SK-N-SH (cell line): ENCODE results near the gene AQP3.

Experiments
- CTCF ChIP-seq: fragments of 200-600 bp; sonication (generic); IDR thresholded peaks from 2 replicates; pipeline ENCODE4 v1.6.1; 2017; ENCODE audit warnings: antibody characterized with exemption, mild to moderate bottlenecking, moderate library complexity
- EZH2phosphoT487 ChIP-seq: fragments of 200-600 bp; sonication (generic); IDR thresholded peaks from 2 replicates; pipeline ENCODE4 v1.6.1; 2017; ENCODE audit warnings: low read depth, mixed run types, mild to moderate bottlenecking, antibody characterized with exemption, moderate library complexity, borderline replicate concordance
- GABPA ChIP-seq: IDR thresholded peaks from 2 replicates; pipeline ENCODE4 v1.4.0; 2012; ENCODE audit warnings: low read depth, mild to moderate bottlenecking
- MAX ChIP-seq: IDR thresholded peaks from 2 replicates; pipeline ENCODE4 v1.4.0; 2012; ENCODE audit warnings: low read depth
- REST ChIP-seq: IDR thresholded peaks from 2 replicates; pipeline ENCODE4 v1.6.1; 2012; ENCODE audit warnings: mild to moderate bottlenecking, low read depth, low read length, moderate library complexity
- YY1 ChIP-seq: IDR thresholded peaks from 2 replicates; pipeline ENCODE4 v1.4.0; 2012; ENCODE audit warnings: low read depth, mild to moderate bottlenecking

- TF ChIP-seq CTCF (no peak), EZH2phosphoT487 (no peak), YY1 (no peak), MAX (no peak), REST (no peak), GABPA (no peak)
Measured at GRCh38 chr9:33434317-33435105, 12.9 kb downstream of the AQP3 start.
